Measurements from ENCODE around the gene NFATC3.

DNA sequence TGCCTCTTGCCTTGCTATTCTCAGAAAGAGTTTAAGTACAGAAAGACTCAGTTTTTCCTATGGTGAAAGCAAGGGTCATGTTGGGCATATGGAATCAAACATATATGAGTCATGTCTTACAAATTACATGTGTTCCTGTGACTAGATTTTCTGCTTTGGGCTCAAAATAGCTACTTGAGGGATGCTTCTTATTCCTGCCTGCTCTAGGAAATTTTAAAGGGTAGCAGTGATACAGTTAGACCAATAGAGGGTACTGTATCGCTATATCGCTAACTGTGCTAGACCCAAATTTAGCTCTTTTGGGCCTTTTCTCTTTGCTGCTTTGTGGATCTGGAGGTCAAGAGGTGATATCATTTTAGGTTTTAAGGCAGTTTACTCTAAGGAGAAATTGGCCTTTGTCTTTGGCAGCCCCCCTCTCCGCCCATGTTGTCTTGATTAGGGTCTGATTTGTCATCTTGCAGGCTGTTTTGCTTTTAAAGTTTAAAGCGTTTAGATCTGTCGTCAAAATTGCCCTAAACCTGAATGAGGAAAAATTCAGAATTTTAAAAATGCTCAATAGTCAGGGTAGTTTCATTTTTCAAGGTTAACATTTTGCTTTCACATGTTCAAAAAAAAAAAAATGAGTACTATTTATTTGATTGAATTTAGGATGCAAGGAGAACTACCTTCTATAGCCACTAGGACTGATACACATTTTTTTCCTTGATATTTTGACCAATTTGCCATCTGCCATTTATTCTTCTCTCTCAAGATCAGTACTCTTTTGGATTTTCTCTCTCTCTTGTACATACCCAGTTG, 8.8 kb downstream of the NFATC3 start:
- TF ChIP-seq, protein P1, sequence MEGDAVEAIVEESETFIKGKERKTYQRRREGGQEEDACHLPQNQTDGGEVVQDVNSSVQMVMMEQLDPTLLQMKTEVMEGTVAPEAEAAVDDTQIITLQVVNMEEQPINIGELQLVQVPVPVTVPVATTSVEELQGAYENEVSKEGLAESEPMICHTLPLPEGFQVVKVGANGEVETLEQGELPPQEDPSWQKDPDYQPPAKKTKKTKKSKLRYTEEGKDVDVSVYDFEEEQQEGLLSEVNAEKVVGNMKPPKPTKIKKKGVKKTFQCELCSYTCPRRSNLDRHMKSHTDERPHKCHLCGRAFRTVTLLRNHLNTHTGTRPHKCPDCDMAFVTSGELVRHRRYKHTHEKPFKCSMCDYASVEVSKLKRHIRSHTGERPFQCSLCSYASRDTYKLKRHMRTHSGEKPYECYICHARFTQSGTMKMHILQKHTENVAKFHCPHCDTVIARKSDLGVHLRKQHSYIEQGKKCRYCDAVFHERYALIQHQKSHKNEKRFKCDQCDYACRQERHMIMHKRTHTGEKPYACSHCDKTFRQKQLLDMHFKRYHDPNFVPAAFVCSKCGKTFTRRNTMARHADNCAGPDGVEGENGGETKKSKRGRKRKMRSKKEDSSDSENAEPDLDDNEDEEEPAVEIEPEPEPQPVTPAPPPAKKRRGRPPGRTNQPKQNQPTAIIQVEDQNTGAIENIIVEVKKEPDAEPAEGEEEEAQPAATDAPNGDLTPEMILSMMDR (IDR thresholded peaks at IDR 0.05) = peak; percentile 23 to 40 (median 32)
- TF ChIP-seq POLR2A (IDR thresholded peaks at IDR 0.05) = no peak

Measured in uterus (tissue), 2 donors.